RWPE2 (cell line): ENCODE measurements around the gene B3GNT4.

Experiments used
- ATAC-seq: fragments of 200-7000 bp; cut with Tn5 transposase; 3 replicates; pipeline ENCODE4 v1.9.1; 2021; ENCODE audit warnings: low read depth
- DNase-seq: peaks from one replicate; pipeline ENCODE4 v3.0.0-alpha.2; 2020; ENCODE audit warnings: low spot score
- H3K27ac ChIP-seq: fragments of 450-650 bp; 2 replicates; pipeline ENCODE4 v1.5.1; 2017; ENCODE audit warnings: mild to moderate bottlenecking; ENCODE audit not compliant: poor library complexity, severe bottlenecking
- H3K27me3 ChIP-seq: fragments of 250-450 bp; sonication (Bioruptor Pico); 2 replicates; pipeline ENCODE4 v1.5.1; 2021; ENCODE audit warnings: mild to moderate bottlenecking, moderate library complexity; ENCODE audit not compliant: insufficient read depth, poor library complexity, severe bottlenecking
- H3K36me3 ChIP-seq: fragments of 250-450 bp; sonication (Bioruptor Pico); 2 replicates; pipeline ENCODE4 v1.5.1; 2020; ENCODE audit warnings: low read depth, mild to moderate bottlenecking, moderate library complexity
- H3K4me1 ChIP-seq: fragments of 250-450 bp; sonication (Bioruptor Pico); 2 replicates; pipeline ENCODE4 v1.5.1; 2021; ENCODE audit warnings: mild to moderate bottlenecking, moderate library complexity; ENCODE audit not compliant: insufficient read depth, poor library complexity, severe bottlenecking
- H3K4me3 ChIP-seq: fragments of 250-450 bp; sonication (Bioruptor Pico); 2 replicates; pipeline ENCODE4 v1.5.1; 2021; ENCODE audit warnings: mild to moderate bottlenecking, moderate library complexity; ENCODE audit not compliant: severe bottlenecking
- H3K9me3 ChIP-seq: fragments of 250-450 bp; sonication (Bioruptor Pico); 2 replicates; pipeline ENCODE4 v1.5.1; 2021; ENCODE audit warnings: mild to moderate bottlenecking, moderate library complexity; ENCODE audit not compliant: severe bottlenecking
- CTCF ChIP-seq: fragments of 450-650 bp; IDR thresholded peaks from one replicate; pipeline ENCODE4 v1.5.1; 2017; ENCODE audit warnings: mild to moderate bottlenecking, moderate library complexity; ENCODE audit not compliant: poor library complexity, severe bottlenecking

The B3GNT4 gene

GRCh38 chr12:122206976-122207375 lies 3.5 kb downstream of the B3GNT4 start:
- peaks cover 44% of the 10 kb centered on the region for H3K36me3 ChIP-seq
- TF ChIP-seq CTCF: no peak
- no peaks in the 10 kb centered on the region for H3K27me3 ChIP-seq
- ATAC-seq (no peak), DNase-seq (no peak)
- no peaks in the 10 kb centered on the region for H3K4me1 ChIP-seq
- H3K4me3 ChIP-seq: no peak overlapping the region
- no peak overlapping the region for H3K27ac ChIP-seq
- H3K9me3 ChIP-seq: no peaks in the 10 kb centered on the region

GRCh38 chr12:122207391-122207790 lies 3.9 kb downstream of the B3GNT4 start:
- ATAC-seq (no peak), DNase-seq (no peak)
- H3K4me1 ChIP-seq: no peaks in the 10 kb centered on the region
- no peak for TF ChIP-seq CTCF
- no peak overlapping the region for H3K4me3 ChIP-seq
- H3K36me3 ChIP-seq: peaks cover 48% of the 10 kb centered on the region
- H3K9me3 ChIP-seq: no peaks in the 10 kb centered on the region
- H3K27me3 ChIP-seq: no peaks in the 10 kb centered on the region
- H3K27ac ChIP-seq: no peak overlapping the region

- Histone ChIP-seq H3K36me3 (peaks cover 54% of the 10 kb centered on the region), H3K4me3 (no peak overlapping the region), H3K4me1 (no peaks in the 10 kb centered on the region), H3K27ac (no peak overlapping the region), H3K27me3 (no peaks in the 10 kb centered on the region), H3K9me3 (no peaks in the 10 kb centered on the region)
- TF ChIP-seq CTCF: no peak
- no peak for ATAC-seq
- DNase-seq: no peak
Measured at GRCh38 chr12:122208073-122208820, 4.7 kb downstream of the B3GNT4 start.

- H3K27ac ChIP-seq: no peak overlapping the region
- H3K4me1 ChIP-seq: no peaks in the 10 kb centered on the region
- no peak overlapping the region for H3K4me3 ChIP-seq
- ATAC-seq: no peak
- peaks cover 89% of the 10 kb centered on the region for H3K36me3 ChIP-seq
- no peak for DNase-seq
- TF ChIP-seq CTCF: no peak
- no peaks in the 10 kb centered on the region for H3K27me3 ChIP-seq
- no peaks in the 10 kb centered on the region for H3K9me3 ChIP-seq
Measured at GRCh38 chr12:122215771-122216170, 12.3 kb downstream of the B3GNT4 start.

- no peaks in the 10 kb centered on the region for H3K27me3 ChIP-seq
Measured at GRCh38 chr12:122216445-122216844, 12.9 kb downstream of the B3GNT4 start.

More at GRCh38 chr12:122216445-122216844, 12.9 kb downstream of the B3GNT4 start:
- H3K36me3 ChIP-seq: peaks cover 92% of the 10 kb centered on the region
- no peak for TF ChIP-seq CTCF
- DNase-seq (no peak), ATAC-seq (no peak)
- H3K9me3 ChIP-seq: no peaks in the 10 kb centered on the region
- no peaks in the 10 kb centered on the region for H3K4me1 ChIP-seq
- H3K27ac ChIP-seq: no peak overlapping the region
- no peak overlapping the region for H3K4me3 ChIP-seq
